Spleen (tissue), 11 donors: ENCODE measurements around the gene CA10. TPM values are rescaled to one million over a fixed set of nuclear protein-coding genes. Genes with fewer than 3 reads are reported as not detected.

ENCODE experiments used
- DNase-seq: peaks from one replicate; pipeline ENCODE4 v3.0.0-alpha.2; 2020
- H3K27ac ChIP-seq, 8 donors: fragments of 200-600 bp; sonication (generic) in 7 of 8; 1 replicate in 4 of 8; 2 replicates in 4 of 8; pipeline versions ENCODE4 v1.5.0 to v1.8.0; 2016 to 2021; ENCODE audit warnings: inconsistent platforms in 4 of 8, mild to moderate bottlenecking in 4 of 8, moderate library complexity in 1 of 8
- H3K27me3 ChIP-seq, 7 donors: fragments of 200-600 bp; sonication (generic) in 6 of 7; replicated peaks in 1 of 7; 1 replicate in 4 of 7; 2 replicates in 3 of 7; pipeline versions ENCODE4 v1.5.0 to v1.8.0; 2016 to 2021; ENCODE audit warnings: inconsistent platforms in 3 of 7, mild to moderate bottlenecking in 1 of 7
- H3K36me3 ChIP-seq, 6 donors: fragments of 200-600 bp; sonication (generic) in 5 of 6; 1 replicate in 4 of 6; 2 replicates in 2 of 6; pipeline versions ENCODE4 v1.5.0 to v1.8.0; 2016 to 2021; ENCODE audit warnings: inconsistent platforms in 2 of 6
- H3K4me1 ChIP-seq, 6 donors: fragments of 200-600 bp; sonication (generic) in 5 of 6; 1 replicate in 3 of 6; 2 replicates in 3 of 6; pipeline versions ENCODE4 v1.5.0 to v1.8.0; 2016 to 2021; ENCODE audit warnings: inconsistent platforms in 3 of 6
- H3K4me3 ChIP-seq, 8 donors: fragments of 200-600 bp; sonication (generic) in 7 of 8; 1 replicate in 4 of 8; 2 replicates in 4 of 8; pipeline versions ENCODE4 v1.5.0 to v1.8.0; 2016 to 2021; ENCODE audit warnings: inconsistent platforms in 4 of 8, mild to moderate bottlenecking in 4 of 8, moderate library complexity in 2 of 8
- H3K9me3 ChIP-seq, 8 donors: fragments of 200-600 bp; sonication (generic) in 7 of 8; 1 replicate in 4 of 8; 2 replicates in 4 of 8; pipeline versions ENCODE4 v1.5.0 to v1.8.0; 2016 to 2021; ENCODE audit warnings: inconsistent platforms in 4 of 8
- POLR2A ChIP-seq, 3 donors: fragments of 450-650 bp; IDR thresholded peaks; one replicate each; pipeline ENCODE4 v1.5.1; 2017; ENCODE audit warnings: antibody characterized with exemption in 3 of 3, mild to moderate bottlenecking in 1 of 3
- POLR2AphosphoS5 ChIP-seq, 3 donors: sonication (generic); formaldehyde crosslinking; IDR thresholded peaks; one replicate each; pipeline ENCODE4 v1.5.1; 2017; ENCODE audit warnings: antibody characterized with exemption in 3 of 3
- WGBS, 5 donors: extraction: QIAGEN DNeasy Blood & Tissue Kit in 3 of 5; methylation state at CpG; one replicate each; pipeline versions ENCODE4 v1.1.5 to v1.1.7; 2013 to 2018; 5-methylcytosine and 5-hydroxymethylcytosine counted together
- intact Hi-C: fragments of 100-400 bp; cut with DNase I; formaldehyde crosslinking; loops from one replicate; pipeline ENCODE4 v1.15.0; 2023; ENCODE audit warnings: low total_unique reads
- polyA plus RNA-seq, 3 donors: library from polyadenylated mRNA; stranded (reverse); fragments of 200-250 nt; gene quantifications; one replicate each; pipeline ENCODE4 v1.2.1, GENCODE V29; 2013
- total RNA-seq, 7 donors: library from RNA; depleted of rRNA in 3 of 7; stranded (reverse); fragments of >200 nt in 3 of 7; fragmentation: NEBNext Ultra II Directional in 4 of 7; extraction: Animal tissue kit (Norgen Biotek cat#: 25700) in 4 of 7; gene quantifications; one replicate each; pipeline versions ENCODE4 v1.1.0 to v1.2.1, GENCODE V29; 2016 to 2021
- TF ChIP-seq, protein P1 (sequence below), 11 experiments: fragments of 200-600 bp in 7 of 11; fragments of 450-650 bp in 4 of 11; sonication (generic) in 4 of 11; IDR thresholded peaks in 8 of 11; conservative IDR thresholded peaks in 3 of 11; 1 replicate in 7 of 11; 2 replicates in 4 of 11; pipeline versions ENCODE4 v1.4.0 to v1.8.0; 2016 to 2021; ENCODE audit warnings: antibody characterized with exemption in 11 of 11, inconsistent platforms in 4 of 11, mild to moderate bottlenecking in 1 of 11
- donor health status: healthy with polysubstance abuse.
- donor health status: DM: no; HTN: no; CAD: no; lungs with moderate emphysema.
- donor health status: DM: no; HTN: no; CAD: no.
- donor health status: Bipolar disorder and iron deficiency.
- donor health status: healthy.
- donor health status: DM: no; HTN: no; CAD: no.
- donor health status: DM: yes; HTN: yes; CAD: no.

The CA10 gene
- total and polyA plus RNA-seq, 10 donors = 0.19 to 0.22 TPM; not detected in 8

DNA sequence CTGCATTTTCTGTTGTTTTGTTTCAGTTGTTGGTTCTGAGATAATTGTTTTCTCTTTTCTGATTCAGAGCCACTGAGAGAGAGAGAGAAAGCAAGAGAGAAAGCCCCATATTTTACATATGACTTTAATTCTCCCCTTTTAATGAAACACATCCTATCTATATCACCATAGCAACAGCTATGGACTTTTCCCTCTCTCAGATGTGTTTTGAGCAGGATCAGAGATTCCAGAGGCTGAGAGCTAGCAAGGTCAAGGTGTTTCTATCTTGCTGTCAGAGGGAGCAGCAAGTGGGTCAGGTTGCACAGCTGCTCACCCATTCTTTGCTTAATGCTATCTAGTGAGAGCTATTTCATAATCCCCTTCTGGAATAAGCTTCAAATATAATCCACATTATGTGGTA lies 415.9 kb downstream of the CA10 start:
- Histone ChIP-seq H3K27me3 (peaks cover 0 to 5% (median 0%) of the 10 kb centered on the region in 7 donors), H3K4me1 (no peaks in the 10 kb centered on the region), H3K27ac (no peak overlapping the region), H3K4me3 (no peak overlapping the region), H3K9me3 (no peaks in the 10 kb centered on the region), H3K36me3 (no peaks in the 10 kb centered on the region)
- DNase-seq = no peak
- TF ChIP-seq POLR2A (IDR thresholded peaks at IDR 0.05) (no peak), POLR2AphosphoS5 (IDR thresholded peaks at IDR 0.05) (no peak)
- TF ChIP-seq, protein P1, sequence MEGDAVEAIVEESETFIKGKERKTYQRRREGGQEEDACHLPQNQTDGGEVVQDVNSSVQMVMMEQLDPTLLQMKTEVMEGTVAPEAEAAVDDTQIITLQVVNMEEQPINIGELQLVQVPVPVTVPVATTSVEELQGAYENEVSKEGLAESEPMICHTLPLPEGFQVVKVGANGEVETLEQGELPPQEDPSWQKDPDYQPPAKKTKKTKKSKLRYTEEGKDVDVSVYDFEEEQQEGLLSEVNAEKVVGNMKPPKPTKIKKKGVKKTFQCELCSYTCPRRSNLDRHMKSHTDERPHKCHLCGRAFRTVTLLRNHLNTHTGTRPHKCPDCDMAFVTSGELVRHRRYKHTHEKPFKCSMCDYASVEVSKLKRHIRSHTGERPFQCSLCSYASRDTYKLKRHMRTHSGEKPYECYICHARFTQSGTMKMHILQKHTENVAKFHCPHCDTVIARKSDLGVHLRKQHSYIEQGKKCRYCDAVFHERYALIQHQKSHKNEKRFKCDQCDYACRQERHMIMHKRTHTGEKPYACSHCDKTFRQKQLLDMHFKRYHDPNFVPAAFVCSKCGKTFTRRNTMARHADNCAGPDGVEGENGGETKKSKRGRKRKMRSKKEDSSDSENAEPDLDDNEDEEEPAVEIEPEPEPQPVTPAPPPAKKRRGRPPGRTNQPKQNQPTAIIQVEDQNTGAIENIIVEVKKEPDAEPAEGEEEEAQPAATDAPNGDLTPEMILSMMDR (IDR thresholded peaks at IDR 0.05 in 8 of 11, conservative IDR thresholded peaks at IDR 0.05 in 3 of 11) = no peak
- intact Hi-C loops = no loop called here

DNA sequence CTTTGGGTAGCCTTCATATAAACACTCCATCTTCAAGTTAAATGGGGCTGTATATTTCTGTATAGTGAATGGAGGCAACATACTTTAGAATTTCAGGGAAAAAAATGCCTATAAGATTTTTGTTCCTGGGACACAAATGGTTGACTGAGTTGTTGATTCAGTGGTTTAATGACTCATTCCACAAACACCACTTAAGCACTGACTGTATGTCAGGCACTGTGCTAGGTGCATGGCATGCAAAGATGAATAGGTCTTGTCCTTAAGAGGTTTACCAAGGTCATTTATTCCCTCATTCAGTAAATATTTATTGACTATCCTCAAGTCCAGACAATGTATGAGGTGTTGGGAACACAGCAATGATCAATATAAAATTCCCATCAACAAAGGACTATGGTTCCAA lies 417.1 kb downstream of the CA10 start:
- no peak overlapping the region for H3K27ac ChIP-seq
- no peaks in the 10 kb centered on the region for H3K9me3 ChIP-seq
- H3K4me1 ChIP-seq = no peaks in the 10 kb centered on the region
- TF ChIP-seq POLR2AphosphoS5 (IDR thresholded peaks at IDR 0.05) = no peak
- no peak for TF ChIP-seq POLR2A (IDR thresholded peaks at IDR 0.05)
- TF ChIP-seq, protein P1 (IDR thresholded peaks at IDR 0.05 in 8 of 11, conservative IDR thresholded peaks at IDR 0.05 in 3 of 11) = no peak
- H3K36me3 ChIP-seq = no peaks in the 10 kb centered on the region
- intact Hi-C loops = no loop called here
- DNase-seq = no peak
- peaks cover 0 to 5% (median 0%) of the 10 kb centered on the region in 7 donors for H3K27me3 ChIP-seq
- no peak overlapping the region for H3K4me3 ChIP-seq

DNA sequence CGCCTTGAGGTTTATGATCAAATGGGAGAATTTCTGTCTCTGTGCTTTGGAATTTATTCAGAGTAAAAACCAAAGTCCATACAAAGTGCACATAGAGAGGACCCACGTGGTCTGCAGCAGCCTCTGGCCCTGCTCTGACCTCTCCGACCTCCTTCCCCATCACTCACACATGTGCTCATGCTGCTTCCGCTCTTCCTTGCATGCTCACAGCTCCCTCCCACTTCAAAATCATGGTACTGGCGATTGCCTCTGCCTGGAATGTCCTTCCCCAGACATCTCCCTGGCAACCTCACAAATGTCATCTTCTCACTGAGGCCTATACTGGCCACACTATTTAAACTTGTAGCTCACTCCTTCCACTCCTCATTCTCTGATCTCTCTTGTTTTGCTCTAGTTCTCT lies 418.0 kb downstream of the CA10 start:
- intact Hi-C loops = no loop called here
- H3K4me3 ChIP-seq = no peak overlapping the region
- no peaks in the 10 kb centered on the region for H3K36me3 ChIP-seq
- no peaks in the 10 kb centered on the region for H3K9me3 ChIP-seq
- 59 to 69% (median 67%) methylated on average over 5 of the region's 5 CpGs for WGBS, 5 donors
- H3K27me3 ChIP-seq = peaks cover 0 to 5% (median 0%) of the 10 kb centered on the region in 7 donors
- no peaks in the 10 kb centered on the region for H3K4me1 ChIP-seq
- TF ChIP-seq POLR2A (IDR thresholded peaks at IDR 0.05) = no peak
- TF ChIP-seq, protein P1 (IDR thresholded peaks at IDR 0.05 in 8 of 11, conservative IDR thresholded peaks at IDR 0.05 in 3 of 11) = no peak
- no peak for TF ChIP-seq POLR2AphosphoS5 (IDR thresholded peaks at IDR 0.05)
- DNase-seq = no peak
- H3K27ac ChIP-seq = no peak overlapping the region

DNA sequence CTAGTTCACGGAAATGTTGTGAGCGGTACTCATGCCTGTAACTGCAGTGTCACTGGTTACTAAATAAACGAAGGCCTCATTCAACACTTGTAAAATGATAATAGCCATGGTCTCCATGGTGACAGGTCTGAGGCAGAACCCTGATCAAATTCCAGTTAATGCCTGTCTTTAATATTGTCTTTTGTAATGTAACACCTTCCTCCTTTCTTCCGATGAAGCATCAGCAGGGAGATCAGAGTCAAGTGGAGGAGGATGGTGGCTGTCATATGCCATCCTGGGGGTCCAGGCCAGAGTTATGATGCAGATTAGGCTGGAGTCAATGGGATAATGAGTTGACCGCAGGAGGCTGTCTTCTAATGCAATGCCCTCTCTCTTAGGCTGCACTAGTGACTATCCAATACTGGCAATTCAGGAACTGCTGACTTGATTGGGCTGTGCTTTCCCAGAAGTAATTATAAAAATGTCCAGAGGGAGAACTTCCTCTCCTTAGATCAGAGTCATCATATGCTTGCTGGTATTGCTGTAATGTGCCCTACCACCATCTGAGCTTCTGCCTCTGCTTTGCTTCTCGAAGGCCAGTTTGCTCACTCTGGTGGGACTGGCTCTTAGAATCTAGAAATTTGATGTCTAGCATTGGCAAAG lies 419.1 kb downstream of the CA10 start:
- Histone ChIP-seq H3K27ac (no peak overlapping the region), H3K4me1 (no peaks in the 10 kb centered on the region), H3K9me3 (no peaks in the 10 kb centered on the region), H3K4me3 (no peak overlapping the region), H3K27me3 (peaks cover 0 to 11% (median 0%) of the 10 kb centered on the region in 7 donors), H3K36me3 (no peaks in the 10 kb centered on the region)
- WGBS, 5 donors = 78 to 87% (median 83%) methylated on average over 6 of the region's 6 CpGs
- no peak for DNase-seq
- intact Hi-C loops = no loop called here
- no peak for TF ChIP-seq POLR2AphosphoS5 (IDR thresholded peaks at IDR 0.05)
- TF ChIP-seq, protein P1 (IDR thresholded peaks at IDR 0.05 in 8 of 11, conservative IDR thresholded peaks at IDR 0.05 in 3 of 11) = no peak
- no peak for TF ChIP-seq POLR2A (IDR thresholded peaks at IDR 0.05)
